A549 (cell line): ENCODE measurements around the gene SV2A. TPM values are rescaled to one million over a fixed set of nuclear protein-coding genes. Genes with fewer than 3 reads are reported as not detected.

ENCODE experiments used
- ATAC-seq, 2 experiments: fragments of 200-7000 bp in 1 of 2; fragments of >200 bp in 1 of 2; cut with Nextera tagmentation in 1 of 2; cut with Tn5 transposase in 1 of 2; 3 replicates each; pipeline versions ENCODE4 v1.8.0 to v1.9.1; 2018 to 2020; ENCODE audit warnings: mild to moderate bottlenecking in 1 of 2, moderate library complexity in 1 of 2
- CTCF ChIA-PET: fragments of 300-600 bp; sonication (Branson Sonifier 250); formaldehyde crosslinking; extraction: SDS; loops from one replicate; lab custom pipeline; 2021; ENCODE audit warnings: antibody characterized with exemption, inconsistent platforms; lab: Yijun Ruan, JAX
- POLR2A ChIA-PET: fragments of 350-600 bp; formaldehyde crosslinking; extraction: SDS; loops from one replicate; lab custom pipeline; 2021; ENCODE audit warnings: antibody characterized with exemption, inconsistent platforms; lab: Yijun Ruan, JAX
- DNase-seq, 2 experiments: peaks; one replicate each; pipeline versions ENCODE4 v3.0.0 to v3.0.0-alpha.2; 2011 to 2016; ENCODE audit warnings: low read depth in 1 of 2, low spot score in 1 of 2
- FAIRE-seq: peaks from 2 replicates; lab custom pipeline; 2011; peaks lifted over from hg19 to GRCh38; lab: Jason Lieb, UNC
- H3K27ac ChIP-seq, 2 experiments: fragments of >200 bp; sonication (Bioruptor Twin); formaldehyde crosslinking; 3 replicates each; pipeline ENCODE4 v1.5.1; 2016 to 2017
- H3K4me1 ChIP-seq: fragments of >200 bp; sonication (Bioruptor Twin); formaldehyde crosslinking; 3 replicates; pipeline ENCODE4 v1.6.1; 2016
- H3K4me2 ChIP-seq: fragments of >200 bp; sonication (Bioruptor Twin); formaldehyde crosslinking; 3 replicates; pipeline ENCODE4 v1.6.1; 2016
- H3K4me3 ChIP-seq: fragments of >200 bp; sonication (Bioruptor Twin); formaldehyde crosslinking; 3 replicates; pipeline ENCODE4 v1.5.1; 2016
- H3K9me3 ChIP-seq: fragments of >200 bp; sonication (Bioruptor Twin); formaldehyde crosslinking; 3 replicates; pipeline ENCODE4 v1.6.1; 2016
- BCL3 ChIP-seq: fragments of >200 bp; sonication (Bioruptor Twin); formaldehyde crosslinking; IDR thresholded peaks from 3 replicates; pipeline ENCODE4 v1.6.1; 2016
- BHLHE40 ChIP-seq: IDR thresholded peaks from 2 replicates; pipeline ENCODE4 v1.6.1; 2012; ENCODE audit warnings: low read depth, low read length, inconsistent platforms
- CBX2 ChIP-seq: fragments of 200-600 bp; sonication (generic); IDR thresholded peaks from 2 replicates; pipeline ENCODE4 v1.6.1; 2016; ENCODE audit warnings: low read depth, mild to moderate bottlenecking, borderline replicate concordance
- CBX8 ChIP-seq: fragments of 200-600 bp; sonication (generic); IDR thresholded peaks from 2 replicates; pipeline ENCODE4 v1.6.1; 2016
- CEBPB ChIP-seq, 2 experiments: fragments of >200 bp in 1 of 2; sonication (Bioruptor Twin) in 1 of 2; formaldehyde crosslinking in 1 of 2; IDR thresholded peaks; 2 replicates each; pipeline ENCODE4 v1.6.1; 2012 to 2016
- CHD2 ChIP-seq: fragments of 150-350 bp; IDR thresholded peaks from 2 replicates; pipeline ENCODE4 v1.6.1; 2014; ENCODE audit warnings: low read length; ENCODE audit not compliant: partially characterized antibody
- CHD4 ChIP-seq: fragments of 200-600 bp; sonication (generic); IDR thresholded peaks from 2 replicates; pipeline ENCODE4 v1.6.1; 2016; ENCODE audit warnings: antibody characterized with exemption, mild to moderate bottlenecking, borderline replicate concordance
- CTCF ChIP-seq: fragments of >200 bp; sonication (Bioruptor Twin); formaldehyde crosslinking; IDR thresholded peaks from 3 replicates; pipeline ENCODE4 v1.5.1; 2016
- E2F6 ChIP-seq: IDR thresholded peaks from 2 replicates; pipeline ENCODE4 v1.6.1; 2012; ENCODE audit warnings: low read depth, borderline replicate concordance
- EHF ChIP-seq: fragments of 250-450 bp; sonication (Bioruptor Pico); IDR thresholded peaks from 2 replicates; pipeline ENCODE4 v1.5.0; 2020; ENCODE audit warnings: mild to moderate bottlenecking
- EHMT2 ChIP-seq: fragments of 200-600 bp; sonication (generic); IDR thresholded peaks from 2 replicates; pipeline ENCODE4 v1.6.1; 2016; ENCODE audit warnings: antibody characterized with exemption, low read depth, mild to moderate bottlenecking, moderate library complexity
- EP300 ChIP-seq, 2 experiments: fragments of >200 bp; sonication (Bioruptor Twin); formaldehyde crosslinking; IDR thresholded peaks; 2 replicates in 1 of 2; 3 replicates in 1 of 2; pipeline ENCODE4 v1.6.1; 2016 to 2017
- FOSL2 ChIP-seq, 2 experiments: fragments of 450-650 bp in 1 of 2; fragments of >200 bp in 1 of 2; sonication (Bioruptor Twin) in 1 of 2; formaldehyde crosslinking; IDR thresholded peaks; 2 replicates each; pipeline versions ENCODE4 v1.5.0 to v1.6.1; 2016 to 2020; ENCODE audit warnings: mild to moderate bottlenecking in 1 of 2, moderate library complexity in 1 of 2
- GATA3 ChIP-seq: IDR thresholded peaks from 2 replicates; pipeline ENCODE4 v1.6.1; 2012; ENCODE audit warnings: borderline replicate concordance
- HDAC2 ChIP-seq: fragments of 200-600 bp; sonication (generic); IDR thresholded peaks from 2 replicates; pipeline ENCODE4 v1.6.1; 2016
- HES2 ChIP-seq: fragments of >200 bp; sonication (Bioruptor Twin); formaldehyde crosslinking; IDR thresholded peaks from 2 replicates; pipeline ENCODE4 v1.6.1; 2016
- HEYL ChIP-seq: fragments of 250-450 bp; sonication (Bioruptor Pico); IDR thresholded peaks from 2 replicates; pipeline ENCODE4 v1.8.0; 2021; ENCODE audit warnings: mild to moderate bottlenecking, moderate library complexity
- HOXA7 ChIP-seq: fragments of 250-450 bp; sonication (Bioruptor Pico); IDR thresholded peaks from 2 replicates; pipeline ENCODE4 v1.5.0; 2020; ENCODE audit warnings: mild to moderate bottlenecking, moderate library complexity
- HOXB5 ChIP-seq: fragments of 250-450 bp; sonication (Bioruptor Pico); IDR thresholded peaks from 2 replicates; pipeline ENCODE4 v1.5.0; 2020; ENCODE audit warnings: mild to moderate bottlenecking, moderate library complexity
- JUNB ChIP-seq: fragments of >200 bp; sonication (Bioruptor Twin); formaldehyde crosslinking; IDR thresholded peaks from 2 replicates; pipeline ENCODE4 v1.6.1; 2016
- MYC ChIP-seq: IDR thresholded peaks from 2 replicates; pipeline ENCODE4 v1.6.1; 2012; ENCODE audit warnings: mild to moderate bottlenecking, inconsistent platforms, low read length, improper control_type of control experiment, borderline replicate concordance
- NFE2L2 ChIP-seq: fragments of 150-350 bp; conservative IDR thresholded peaks from 2 replicates; pipeline ENCODE4 v1.6.1; 2014; ENCODE audit warnings: low read length
- NPAS2 ChIP-seq: fragments of 250-450 bp; sonication (Bioruptor Pico); IDR thresholded peaks from 2 replicates; pipeline ENCODE4 v1.8.0; 2022; ENCODE audit warnings: mild to moderate bottlenecking, moderate library complexity, borderline replicate concordance
- POLR2A ChIP-seq: IDR thresholded peaks from 2 replicates; pipeline ENCODE4 v1.6.1; 2012; ENCODE audit warnings: mild to moderate bottlenecking, low read length
- RAD21 ChIP-seq, 2 experiments: fragments of >200 bp in 1 of 2; sonication (Bioruptor Twin) in 1 of 2; formaldehyde crosslinking in 1 of 2; IDR thresholded peaks in 1 of 2; conservative IDR thresholded peaks in 1 of 2; 2 replicates in 1 of 2; 3 replicates in 1 of 2; pipeline ENCODE4 v1.6.1; 2012 to 2018; ENCODE audit warnings: inconsistent platforms in 1 of 2
- RCOR1 ChIP-seq: fragments of 150-350 bp; IDR thresholded peaks from 2 replicates; pipeline ENCODE4 v1.6.1; 2014; ENCODE audit warnings: antibody characterized with exemption, low read length, low read depth
- REST ChIP-seq: fragments of 200-600 bp; sonication (generic); IDR thresholded peaks from 2 replicates; pipeline ENCODE4 v1.6.1; 2016; ENCODE audit warnings: antibody characterized with exemption, mild to moderate bottlenecking, moderate library complexity
- RFX5 ChIP-seq: fragments of 450-650 bp; IDR thresholded peaks from 2 replicates; pipeline ENCODE4 v1.7.1; 2014; ENCODE audit warnings: antibody characterized with exemption, mild to moderate bottlenecking, moderate library complexity
- TP53 ChIP-seq: fragments of 250-450 bp; sonication (Bioruptor Pico); IDR thresholded peaks from 2 replicates; pipeline ENCODE4 v1.5.0; 2021; ENCODE audit warnings: mild to moderate bottlenecking, moderate library complexity
- ZC3H11A ChIP-seq: fragments of 450-650 bp; IDR thresholded peaks from 2 replicates; pipeline ENCODE4 v1.6.1; 2014; ENCODE audit warnings: antibody characterized with exemption, mild to moderate bottlenecking
- ZSCAN20 ChIP-seq: fragments of 250-450 bp; sonication (Bioruptor Pico); IDR thresholded peaks from 2 replicates; pipeline ENCODE4 v1.8.0; 2022; ENCODE audit warnings: mild to moderate bottlenecking, moderate library complexity
- WGBS: methylation state at CpG from one replicate; pipeline ENCODE4 v1.1.6; 2017; ENCODE audit errors: missing lambda C conversion rate; 5-methylcytosine and 5-hydroxymethylcytosine counted together
- polyA plus RNA-seq, 4 experiments: library from polyadenylated mRNA; depleted of rRNA in 3 of 4; stranded (reverse); fragments of >200 nt; fragmentation: RNase III in 1 of 4; extraction: RNeasy Plus Mini Kit Qiagen cat#74134 plus additional on column Dnase treatment in 1 of 4; gene quantifications; 2 replicates in 3 of 4; 3 replicates in 1 of 4; pipeline ENCODE4 v1.2.3, GENCODE V29; 2011 to 2017

SV2A gene
- polyA plus RNA-seq, 2 of the 4 experiments (the other 2 are of a cell fraction): 0.05 to 0.13 TPM

- Histone ChIP-seq H3K27ac (no peak overlapping the region), H3K4me1 (peaks cover 32% of the 10 kb centered on the region), H3K4me2 (no peak overlapping the region), H3K9me3 (no peaks in the 10 kb centered on the region), H3K4me3 (no peak overlapping the region)
- DNase-seq (no peak), ATAC-seq (no peak), FAIRE-seq (no peak)
- no peak for TF ChIP-seq E2F6
- TF ChIP-seq NPAS2: no peak
- no peak for TF ChIP-seq CTCF
- no peak for TF ChIP-seq NFE2L2
- no peak for TF ChIP-seq GATA3
- no peak for TF ChIP-seq CBX8
- no peak for TF ChIP-seq RFX5
- no peak for TF ChIP-seq HES2
- TF ChIP-seq BCL3: no peak
- TF ChIP-seq ZC3H11A: no peak
- no peak for TF ChIP-seq BHLHE40
- no peak for TF ChIP-seq HOXB5 (CRISPR knock-in tag)
- no peak for TF ChIP-seq MYC
- no peak for TF ChIP-seq RCOR1
- TF ChIP-seq JUNB: no peak
- no peak for TF ChIP-seq RAD21 (conservative IDR thresholded peaks at IDR 0.05 in 1 of 2, IDR thresholded peaks at IDR 0.05 in 1 of 2)
- TF ChIP-seq CHD2: no peak
- TF ChIP-seq CHD4: no peak
- TF ChIP-seq HOXA7 (CRISPR knock-in tag): no peak
- ChIA-PET CTCF (interaction anchor here (0.6 to 2.7 kb wide), 3 partner anchors 9 to 45 kb away, joined by 3 to 12 read pairs (median 4); a partner anchor contains a TSS), POLR2A (no interaction called here)
- 95% methylated on average over 4 of the region's 4 CpGs for WGBS
Measured at GRCh38 chr1:149933208-149933607, 15.6 kb upstream of the SV2A start.

- Histone ChIP-seq H3K4me2 (no peak overlapping the region), H3K27ac (no peak overlapping the region), H3K4me3 (no peak overlapping the region), H3K9me3 (no peaks in the 10 kb centered on the region), H3K4me1 (peaks cover 25% of the 10 kb centered on the region)
- no peak for ATAC-seq
- CTCF ChIA-PET: interaction anchor here (0.7 to 2.7 kb wide), 4 partner anchors 9 to 1063 kb away, joined by 3 to 12 read pairs (median 4); a partner anchor contains a TSS
- no peak for FAIRE-seq
- no peak for TF ChIP-seq ZSCAN20
- no peak for TF ChIP-seq RAD21 (conservative IDR thresholded peaks at IDR 0.05 in 1 of 2, IDR thresholded peaks at IDR 0.05 in 1 of 2)
- TF ChIP-seq RFX5: no peak
- no peak for TF ChIP-seq REST
- TF ChIP-seq CBX8: no peak
- no peak for TF ChIP-seq HOXA7 (CRISPR knock-in tag)
- TF ChIP-seq HEYL (CRISPR knock-in tag): no peak
- TF ChIP-seq MYC: no peak
- TF ChIP-seq HDAC2: no peak
- no peak for TF ChIP-seq FOSL2 (IDR thresholded peaks at IDR 0.05)
- no peak for TF ChIP-seq FOSL2 (CRISPR knock-in tag; IDR thresholded peaks at IDR 0.05)
- no peak for TF ChIP-seq POLR2A
- TF ChIP-seq TP53 (CRISPR knock-in tag): no peak
- no peak for TF ChIP-seq ZC3H11A
- TF ChIP-seq CBX2: no peak
- no peak for TF ChIP-seq EHF (CRISPR knock-in tag)
- TF ChIP-seq EP300 (IDR thresholded peaks at IDR 0.05): no peak
- no peak for TF ChIP-seq EHMT2
- no peak for TF ChIP-seq CHD4
- no peak for TF ChIP-seq CEBPB (IDR thresholded peaks at IDR 0.05)
- 92% methylated on average over 8 of the region's 8 CpGs for WGBS
- no peak for DNase-seq
- POLR2A ChIA-PET: no interaction called here
Measured at GRCh38 chr1:149932474-149932873, 14.8 kb upstream of the SV2A start.
